Osteoblast (primary cell): ENCODE data around the gene COL13A1. TPM values are rescaled to one million over a fixed set of nuclear protein-coding genes. Genes with fewer than 3 reads are reported as not detected.

Source experiments
- DNase-seq: peaks from one replicate; pipeline ENCODE4 v3.0.0; 2011; ENCODE audit warnings: low spot score, mixed read lengths; ENCODE audit not compliant: insufficient read length; ENCODE audit errors: missing footprints
- H2AFZ ChIP-seq: 2 replicates; pipeline ENCODE4 v1.6.0; 2011; ENCODE audit warnings: mild to moderate bottlenecking, low read length
- H3K27ac ChIP-seq: 2 replicates; pipeline ENCODE4 v1.5.1; 2011; ENCODE audit warnings: mild to moderate bottlenecking, low read depth, low read length, moderate library complexity
- H3K27me3 ChIP-seq: 2 replicates; pipeline ENCODE4 v1.6.0; 2012; ENCODE audit warnings: mild to moderate bottlenecking, control low read depth, inconsistent platforms, low read length, moderate library complexity; ENCODE audit not compliant: insufficient read depth
- H3K36me3 ChIP-seq: 2 replicates; pipeline ENCODE4 v1.5.1; 2011; ENCODE audit warnings: mild to moderate bottlenecking, low read length, control low read depth, moderate library complexity; ENCODE audit not compliant: insufficient read depth
- H3K4me1 ChIP-seq: 2 replicates; pipeline ENCODE4 v1.5.1; 2011; ENCODE audit warnings: mild to moderate bottlenecking, low read length, control low read depth, moderate library complexity; ENCODE audit not compliant: insufficient read depth
- H3K4me2 ChIP-seq: 2 replicates; pipeline ENCODE4 v1.6.0; 2011; ENCODE audit warnings: mild to moderate bottlenecking, low read length; ENCODE audit not compliant: insufficient read depth
- H3K4me3 ChIP-seq: fragments of 200-600 bp; sonication (generic); 3 replicates; pipeline ENCODE4 v1.5.1; 2012; ENCODE audit warnings: mild to moderate bottlenecking, low read length, inconsistent platforms; ENCODE audit not compliant: insufficient read depth
- H3K79me2 ChIP-seq: 2 replicates; pipeline ENCODE4 v1.6.0; 2012; ENCODE audit warnings: mild to moderate bottlenecking, low read length, control low read depth, inconsistent platforms; ENCODE audit not compliant: insufficient read depth
- H3K9me3 ChIP-seq: 2 replicates; pipeline ENCODE4 v1.5.1; 2011; ENCODE audit warnings: low read depth, low read length, control low read depth
- H4K20me1 ChIP-seq: 2 replicates; pipeline ENCODE4 v1.6.0; 2012; ENCODE audit warnings: mild to moderate bottlenecking, low read length, control low read depth; ENCODE audit not compliant: insufficient read depth
- CTCF ChIP-seq: IDR thresholded peaks from 2 replicates; pipeline ENCODE4 v1.5.1; 2011; ENCODE audit warnings: mild to moderate bottlenecking, low read depth, low read length, moderate library complexity; ENCODE audit errors: extremely low read depth
- total RNA-seq: library from RNA; depleted of rRNA; stranded (reverse); fragments of >200 nt; gene quantifications from 2 replicates; pipeline ENCODE4 v1.2.3, GENCODE V29; 2012

The COL13A1 gene
- total RNA-seq, 1 donor, result 1.1 TPM

- no peak for TF ChIP-seq CTCF
- DNase-seq, result no peak
- Histone ChIP-seq H3K27me3 (no peaks in the 10 kb centered on the region), H3K9me3 (no peaks in the 10 kb centered on the region), H3K4me1 (peaks cover 29% of the 10 kb centered on the region), H2AFZ (peak overlapping the region; percentile 77), H3K36me3 (no peaks in the 10 kb centered on the region), H4K20me1 (no peaks in the 10 kb centered on the region), H3K27ac (peak overlapping the region; percentile 39), H3K4me3 (no peak overlapping the region), H3K4me2 (peak overlapping the region; percentile 43), H3K79me2 (no peaks in the 10 kb centered on the region)
Observed at GRCh38 chr10:69846293-69846921, 44.7 kb downstream of the COL13A1 start.

- H3K4me3 ChIP-seq, result no peak overlapping the region
- no peaks in the 10 kb centered on the region for H3K9me3 ChIP-seq
- no peak for DNase-seq
- H3K4me1 ChIP-seq, result peaks cover 29% of the 10 kb centered on the region
- no peak for TF ChIP-seq CTCF
- H4K20me1 ChIP-seq, result no peaks in the 10 kb centered on the region
- no peak overlapping the region for H2AFZ ChIP-seq
- H3K36me3 ChIP-seq, result no peaks in the 10 kb centered on the region
- no peaks in the 10 kb centered on the region for H3K27me3 ChIP-seq
- peak overlapping the region; percentile 37 for H3K27ac ChIP-seq
- no peaks in the 10 kb centered on the region for H3K79me2 ChIP-seq
- peak overlapping the region; percentile 9 for H3K4me2 ChIP-seq
Observed at GRCh38 chr10:69847458-69847857, 45.8 kb downstream of the COL13A1 start.

- Histone ChIP-seq H2AFZ (peak overlapping the region; percentile 15), H4K20me1 (no peaks in the 10 kb centered on the region), H3K79me2 (no peaks in the 10 kb centered on the region), H3K9me3 (no peaks in the 10 kb centered on the region), H3K4me3 (no peak overlapping the region), H3K27me3 (no peaks in the 10 kb centered on the region), H3K4me1 (peaks cover 29% of the 10 kb centered on the region), H3K27ac (peak overlapping the region; percentile 37), H3K4me2 (peak overlapping the region; percentile 9), H3K36me3 (no peaks in the 10 kb centered on the region)
- TF ChIP-seq CTCF, result no peak
- no peak for DNase-seq
Observed at GRCh38 chr10:69847883-69848282, 46.2 kb downstream of the COL13A1 start.

- no peaks in the 10 kb centered on the region for H4K20me1 ChIP-seq
- H3K79me2 ChIP-seq, result no peaks in the 10 kb centered on the region
- H3K4me3 ChIP-seq, result no peak overlapping the region
- no peak overlapping the region for H2AFZ ChIP-seq
- H3K4me1 ChIP-seq, result peaks cover 29% of the 10 kb centered on the region
- no peaks in the 10 kb centered on the region for H3K9me3 ChIP-seq
- no peaks in the 10 kb centered on the region for H3K27me3 ChIP-seq
- H3K4me2 ChIP-seq, result no peak overlapping the region
- no peak overlapping the region for H3K27ac ChIP-seq
- H3K36me3 ChIP-seq, result no peaks in the 10 kb centered on the region
- DNase-seq, result no peak
- TF ChIP-seq CTCF, result no peak
Observed at GRCh38 chr10:69848454-69848853, 46.7 kb downstream of the COL13A1 start.
